Uterus (tissue), 2 donors: ENCODE measurements around the gene ZNF32.

Experiments
- CTCF ChIP-seq, 4 experiments: fragments of 200-600 bp in 2 of 4; fragments of 450-650 bp in 2 of 4; sonication (generic) in 2 of 4; IDR thresholded peaks; one replicate each; pipeline ENCODE4 v1.5.1; 2016 to 2019; ENCODE audit warnings: antibody characterized with exemption in 4 of 4, mild to moderate bottlenecking in 2 of 4, moderate library complexity in 1 of 4
- POLR2A ChIP-seq, 2 donors: fragments of 450-650 bp; IDR thresholded peaks; one replicate each; pipeline ENCODE4 v1.6.1; 2016; ENCODE audit warnings: antibody characterized with exemption in 2 of 2, mild to moderate bottlenecking in 1 of 2, moderate library complexity in 1 of 2

GRCh38 chr10:43689955-43690771 is 41.5 kb upstream of the ZNF32 start:
- TF ChIP-seq CTCF (IDR thresholded peaks at IDR 0.05) (peak; percentile 74 to 96 (median 90)), POLR2A (IDR thresholded peaks at IDR 0.05) (peak; percentile 17 to 25)
